ENCODE data around the gene TBC1D22A. TPM values are rescaled to one million over a fixed set of nuclear protein-coding genes. Genes with fewer than 3 reads are reported as not detected.
A peak's percentile ranks its signal among the peaks of the same experiment; 100 is the strongest.

TBC1D22A gene
- total RNA-seq, 2 donors from 2014 or later: 21.5 to 23.1 TPM

- no peaks in the 10 kb centered on the region for H3K36me3 ChIP-seq (replicated peaks in 1 of 2; ENCODE audit: insufficient read depth in 1 of 2, low read depth in 2 of 2)
- TF ChIP-seq CTCF (IDR thresholded peaks at IDR 0.05) (no peak), POLR2A (IDR thresholded peaks at IDR 0.05) (no peak)
- no peak for DNase-seq
- peak overlapping the region in 1 of 4 donors; percentile 6 for H3K27ac ChIP-seq
- intact Hi-C loops (cut with DNase I): no loop called here
- 84 to 87% methylated on average over 7 of the region's 7 CpGs for WGBS, 2 donors
- ATAC-seq: no peak
- H3K9me3 ChIP-seq: no peaks in the 10 kb centered on the region
- H3K27me3 ChIP-seq: no peaks in the 10 kb centered on the region
- no peak overlapping the region for H3K4me3 ChIP-seq
- H3K4me1 ChIP-seq: peaks cover 31% of the 10 kb centered on the region
Observed at GRCh38 chr22:47089374-47089773, 326.9 kb downstream of the TBC1D22A start.

DNA sequence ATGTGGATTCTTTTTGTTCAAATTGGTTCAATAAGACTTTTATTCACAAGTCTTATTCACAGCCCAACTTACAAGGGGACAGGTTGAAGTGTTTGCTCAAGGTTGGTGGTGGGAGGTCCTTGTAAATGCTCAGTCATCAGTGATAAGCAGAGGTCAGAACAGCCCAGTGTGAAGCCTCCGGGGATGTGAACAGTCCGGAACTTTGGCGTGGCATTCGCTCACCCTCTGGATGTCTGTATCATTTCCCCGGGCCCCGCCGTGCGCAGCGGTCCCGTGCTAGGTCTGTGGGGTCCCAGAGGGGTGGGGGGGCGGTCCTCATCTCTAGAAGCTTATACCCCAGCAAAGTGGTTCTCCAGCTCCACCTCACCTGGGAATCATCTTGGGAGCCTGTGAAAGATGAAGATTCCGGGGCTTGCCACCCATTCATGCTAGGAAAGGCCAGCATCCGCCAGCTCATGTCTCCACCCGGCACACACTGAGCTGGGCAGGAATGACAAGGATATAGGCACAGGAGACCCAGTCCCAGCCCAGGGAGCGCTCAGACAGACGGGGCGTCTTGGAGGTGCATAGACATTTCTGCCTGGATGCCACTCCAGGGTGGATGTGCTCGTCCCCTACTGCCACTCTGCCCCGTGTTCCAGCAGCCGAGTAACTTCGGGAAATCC, 327.5 kb downstream of the TBC1D22A start:
- no peak for TF ChIP-seq CTCF (IDR thresholded peaks at IDR 0.05)
- TF ChIP-seq POLR2A (IDR thresholded peaks at IDR 0.05): no peak
- 71 to 77% methylated on average over 19 to 21 of the region's 21 CpGs for whole genome bisulfite sequencing, 2 donors
- H3K27me3 ChIP-seq: no peaks in the 10 kb centered on the region
- no peak overlapping the region for H3K4me3 ChIP-seq
- peaks cover 36% of the 10 kb centered on the region for H3K4me1 ChIP-seq
- H3K27ac ChIP-seq: no peak overlapping the region
- intact Hi-C loops (cut with DNase I): no loop called here
- ATAC-seq (no peak), DNase-seq (no peak)
- no peaks in the 10 kb centered on the region for H3K9me3 ChIP-seq
- no peaks in the 10 kb centered on the region for H3K36me3 ChIP-seq (replicated peaks in 1 of 2; ENCODE audit: insufficient read depth in 1 of 2, low read depth in 2 of 2)

- H3K27me3 ChIP-seq: no peaks in the 10 kb centered on the region
- no peak overlapping the region for H3K27ac ChIP-seq
- H3K4me1 ChIP-seq: peaks cover 39% of the 10 kb centered on the region
- H3K4me3 ChIP-seq: no peak overlapping the region
- intact Hi-C loops (cut with DNase I): no loop called here
- ATAC-seq: no peak
- H3K36me3 ChIP-seq (replicated peaks in 1 of 2; ENCODE audit: insufficient read depth in 1 of 2, low read depth in 2 of 2): no peaks in the 10 kb centered on the region
- H3K9me3 ChIP-seq: no peaks in the 10 kb centered on the region
- no peak for TF ChIP-seq CTCF (IDR thresholded peaks at IDR 0.05)
- TF ChIP-seq POLR2A (IDR thresholded peaks at IDR 0.05): no peak
- DNase-seq: no peak
- 26 to 29% methylated on average over 29 of the region's 29 CpGs for WGBS, 2 donors
Observed at GRCh38 chr22:47090591-47091245, 328.3 kb downstream of the TBC1D22A start.

GRCh38 chr22:47091246-47091651, 328.8 kb downstream of the TBC1D22A start:
- WGBS, 2 donors: 5 to 10% methylated on average over 14 to 21 of the region's 21 CpGs
- no peak for DNase-seq
- intact Hi-C loops (cut with DNase I): no loop called here
- Histone ChIP-seq H3K27me3 (no peaks in the 10 kb centered on the region), H3K4me3 (no peak overlapping the region), H3K4me1 (peaks cover 39% of the 10 kb centered on the region), H3K9me3 (no peaks in the 10 kb centered on the region), H3K27ac (no peak overlapping the region), H3K36me3 (replicated peaks in 1 of 2; ENCODE audit: insufficient read depth in 1 of 2, low read depth in 2 of 2) (no peaks in the 10 kb centered on the region)
- TF ChIP-seq CTCF (IDR thresholded peaks at IDR 0.05) (no peak), POLR2A (IDR thresholded peaks at IDR 0.05) (no peak)
- no peak for ATAC-seq
